Activated CD4-positive, alpha-beta T cell treated with anti-CD3 and anti-CD28 coated beads for 36 hours (primary cell): ENCODE results near the gene FAM50B. TPM values are rescaled to one million over a fixed set of nuclear protein-coding genes. Genes with fewer than 3 reads are reported as not detected.

Source experiments
- ATAC-seq: fragments of 200-7000 bp; cut with Tn5 transposase; one replicate; pipeline ENCODE4 v1.10.0; 2021; ENCODE audit warnings: mild to moderate bottlenecking, moderate library complexity
- CTCF ChIA-PET: fragments of 350-600 bp; sonication (Branson Sonifier 250); formaldehyde crosslinking; loops from one replicate; lab custom pipeline; 2021; ENCODE audit warnings: antibody characterized with exemption; lab: Charles Lee
- POLR2A ChIA-PET: fragments of 350-600 bp; sonication (Branson Sonifier 250); formaldehyde crosslinking; loops from one replicate; lab custom pipeline; 2021; ENCODE audit warnings: antibody characterized with exemption, inconsistent platforms; lab: Charles Lee
- DNase-seq: peaks from one replicate; pipeline ENCODE4 v3.0.0-alpha.2; 2020
- H3K27ac Mint-ChIP-seq: one replicate; pipeline ENCODE4 v1.8.0; 2021; ENCODE audit warnings: mixed read lengths
- H3K27me3 Mint-ChIP-seq: one replicate; pipeline ENCODE4 v1.8.0; 2021; ENCODE audit warnings: mixed read lengths
- H3K36me3 Mint-ChIP-seq: one replicate; pipeline ENCODE4 v1.8.0; 2021; ENCODE audit warnings: low read depth, mixed read lengths
- H3K4me1 Mint-ChIP-seq: one replicate; pipeline ENCODE4 v1.8.0; 2021; ENCODE audit warnings: mixed read lengths
- H3K4me3 Mint-ChIP-seq: one replicate; pipeline ENCODE4 v1.8.0; 2021; ENCODE audit warnings: mild to moderate bottlenecking, moderate library complexity, mixed read lengths
- H3K9me3 Mint-ChIP-seq: one replicate; pipeline ENCODE4 v1.8.0; 2021; ENCODE audit warnings: low read depth, mixed read lengths
- intact Hi-C, 2 experiments: fragments of 100-400 bp; cut with DNase I in 1 of 2; cut with micrococcal nuclease in 1 of 2; formaldehyde crosslinking; loops; one replicate each; pipeline versions ENCODE4 v1.14.2 to v1.15.1; 2022 to 2024; cut with DNase I, micrococcal nuclease
- total RNA-seq, 2 experiments: library from RNA; stranded (reverse); gene quantifications; one replicate each; pipeline ENCODE4 v1.2.3, GENCODE V29; 2021

The FAM50B gene
- total RNA-seq, 2 experiments from 2014 or later, result 8.8 to 10.2 TPM

DNA sequence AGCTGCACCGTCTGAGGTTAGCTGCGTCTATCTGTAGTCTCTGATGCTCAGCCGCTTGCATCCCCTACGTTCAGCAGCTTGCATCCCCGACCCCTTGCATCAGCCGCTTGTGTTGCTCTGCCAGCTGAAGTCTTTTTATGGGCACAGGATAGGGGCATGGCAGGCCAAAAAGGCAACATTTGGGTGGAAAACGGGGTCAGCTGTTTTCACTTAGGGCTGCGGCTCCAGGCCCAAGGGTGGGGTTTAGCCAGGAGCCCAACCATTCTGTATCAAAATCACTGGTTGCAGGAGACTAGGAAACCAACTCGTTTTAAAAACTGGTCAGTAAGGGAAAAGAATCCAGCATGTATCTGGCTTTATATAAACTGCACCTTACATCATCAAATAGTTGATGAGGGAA lies 49.9 kb downstream of the FAM50B start:
- H3K4me3 Mint-ChIP-seq, result no peak overlapping the region
- intact Hi-C loops, result no loop called here
- ChIA-PET CTCF (interaction anchor here (0.6 to 1.5 kb wide), 3 partner anchors 11 to 642 kb away, joined by 3 to 7 read pairs (median 4); no protein-coding TSS in a partner anchor), POLR2A (no interaction called here)
- DNase-seq, result no peak
- no peaks in the 10 kb centered on the region for H3K9me3 Mint-ChIP-seq
- no peak overlapping the region for H3K27ac Mint-ChIP-seq
- ATAC-seq, result no peak
- peaks cover 12% of the 10 kb centered on the region for H3K27me3 Mint-ChIP-seq
- H3K36me3 Mint-ChIP-seq, result no peaks in the 10 kb centered on the region
- no peaks in the 10 kb centered on the region for H3K4me1 Mint-ChIP-seq

GRCh38 chr6:3899970-3900439 lies 50.8 kb downstream of the FAM50B start:
- ChIA-PET CTCF (interaction anchor here (0.9 to 1.5 kb wide), 2 partner anchors 12 to 14 kb away, joined by 3 to 7 read pairs; no protein-coding TSS in a partner anchor), POLR2A (no interaction called here)
- no peak overlapping the region for H3K27ac Mint-ChIP-seq
- DNase-seq, result no peak
- H3K4me1 Mint-ChIP-seq, result no peaks in the 10 kb centered on the region
- peaks cover 12% of the 10 kb centered on the region for H3K27me3 Mint-ChIP-seq
- H3K36me3 Mint-ChIP-seq, result no peaks in the 10 kb centered on the region
- H3K9me3 Mint-ChIP-seq, result no peaks in the 10 kb centered on the region
- no peak overlapping the region for H3K4me3 Mint-ChIP-seq
- intact Hi-C loops, result no loop called here
- ATAC-seq, result no peak

Other genes starting within 250 kb of the FAM50B start
- 1 to 10 TPM; 1.6 to 2.4 TPM for gene PXDC1, start 97.7 kb upstream of the FAM50B start, total RNA-seq
- gene FAM217A, start 229.8 kb downstream of the FAM50B start, total RNA-seq, result not detected